Stimulated activated CD8-positive, alpha-beta memory T cell treated with anti-CD3 and anti-CD28 coated beads, Interleukin-12 subunit alpha, Interleukin-12 subunit beta, amount 100 ng/mL, for 1 hour (primary cell): ENCODE measurements around the gene MTERF4.

Experiments
- DNase-seq: peaks from one replicate; pipeline ENCODE4 v3.0.0-alpha.2; 2020; ENCODE audit warnings: low read depth

MTERF4 gene

DNA sequence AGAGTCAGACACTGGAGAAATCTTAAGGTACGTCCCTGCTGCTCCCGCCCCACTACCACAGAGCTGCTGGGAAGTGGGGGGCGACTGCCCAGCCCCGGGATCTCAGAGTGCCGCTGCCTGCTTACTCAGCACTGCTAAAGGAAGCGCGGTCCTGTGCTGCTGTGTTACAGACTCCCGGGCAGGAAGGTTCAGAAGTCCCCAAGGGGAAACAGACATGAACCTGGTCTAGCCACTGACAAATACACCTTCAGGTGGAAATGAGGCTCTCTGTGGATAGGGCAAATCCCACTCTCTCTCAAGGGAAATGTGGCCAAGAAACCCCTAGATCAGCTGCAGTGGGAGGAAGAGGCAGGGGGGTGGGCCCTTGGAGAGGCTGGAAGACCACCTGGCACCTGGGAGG is 13.7 kb downstream of the MTERF4 start:
- no peak for DNase-seq

DNA sequence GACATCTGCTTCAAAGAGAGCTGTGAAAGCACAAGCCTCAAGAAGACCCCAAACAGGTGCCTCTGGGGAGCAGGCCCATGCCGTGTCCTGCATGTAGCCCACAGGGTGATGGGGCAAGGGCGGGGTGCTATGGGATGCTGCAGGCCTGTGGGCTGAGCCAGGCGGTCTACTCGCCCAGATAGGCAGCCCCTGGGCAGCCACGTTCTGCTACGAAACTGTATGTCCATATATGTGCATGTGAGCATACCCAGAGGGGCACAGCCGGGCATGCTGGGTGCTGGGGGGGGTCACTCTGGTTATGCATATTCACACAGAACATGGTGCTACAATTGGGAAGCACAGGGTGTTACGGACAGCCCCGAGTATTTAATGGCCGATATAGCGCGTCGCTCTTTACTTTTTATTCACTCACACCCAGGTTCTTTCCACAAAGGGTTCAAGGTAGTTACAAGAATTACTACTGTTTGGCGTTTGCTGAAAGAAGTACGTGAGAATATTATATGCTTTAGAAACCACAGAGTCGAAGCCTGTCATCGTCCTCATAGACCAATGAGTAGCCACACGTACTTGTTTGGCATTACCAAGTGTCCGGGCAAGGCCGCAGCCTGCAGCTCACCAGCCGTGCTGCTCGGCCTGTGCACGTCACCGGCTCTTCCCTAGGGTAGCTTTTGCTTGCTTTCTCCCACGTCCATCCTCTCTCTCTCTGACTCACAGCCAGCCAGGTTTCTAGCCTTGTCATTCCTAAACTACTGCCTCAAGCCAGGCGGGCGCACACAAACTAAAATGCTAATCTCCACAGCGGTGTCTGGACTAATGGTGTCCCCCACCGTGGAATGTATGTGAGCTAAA is 14.4 kb downstream of the MTERF4 start:
- no peak for DNase-seq

DNA sequence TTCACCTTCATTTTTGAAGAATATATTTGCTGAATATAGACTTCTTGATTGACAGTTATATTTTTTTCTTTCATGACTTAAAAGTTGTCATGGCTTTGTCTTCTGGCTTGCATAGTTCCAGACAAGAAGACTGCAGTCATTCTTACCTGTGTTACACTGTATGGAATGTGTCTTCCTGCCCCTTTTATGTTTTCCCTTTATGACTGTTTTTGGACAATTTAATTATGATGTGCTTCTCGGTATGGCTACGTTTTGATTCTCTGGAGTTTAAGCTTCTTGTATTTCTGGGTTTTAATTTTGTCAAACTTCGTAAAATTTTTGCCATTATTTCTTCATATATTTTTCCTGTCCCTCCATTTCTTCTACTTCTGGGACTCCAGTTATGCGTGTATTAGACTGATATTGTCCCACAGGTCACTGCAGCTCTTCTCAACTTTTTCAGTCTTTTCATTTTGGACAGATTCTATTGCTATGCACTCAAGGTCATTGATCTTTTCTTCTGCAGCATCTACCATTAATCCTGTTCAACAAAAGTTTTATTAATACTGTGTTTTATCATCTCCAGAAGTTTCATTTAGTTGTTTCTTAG is 17.1 kb downstream of the MTERF4 start:
- DNase-seq: no peak

DNA sequence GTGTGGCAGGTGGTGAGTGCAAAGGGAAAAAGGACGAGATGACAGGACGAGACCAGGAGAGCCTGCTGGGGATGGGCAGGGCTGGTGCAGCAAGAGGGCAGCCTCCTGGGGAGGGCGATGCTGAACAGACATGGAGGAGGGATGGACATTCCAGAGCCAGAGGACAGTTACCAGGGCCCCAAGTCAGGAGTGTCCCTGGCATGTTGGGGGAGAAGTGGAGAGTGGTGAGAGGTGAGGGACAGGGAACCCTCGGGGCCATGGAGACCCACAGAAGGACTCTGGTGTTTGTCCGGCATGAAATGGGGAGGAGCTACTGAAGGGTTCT is 19.0 kb downstream of the MTERF4 start:
- DNase-seq: no peak

DNA sequence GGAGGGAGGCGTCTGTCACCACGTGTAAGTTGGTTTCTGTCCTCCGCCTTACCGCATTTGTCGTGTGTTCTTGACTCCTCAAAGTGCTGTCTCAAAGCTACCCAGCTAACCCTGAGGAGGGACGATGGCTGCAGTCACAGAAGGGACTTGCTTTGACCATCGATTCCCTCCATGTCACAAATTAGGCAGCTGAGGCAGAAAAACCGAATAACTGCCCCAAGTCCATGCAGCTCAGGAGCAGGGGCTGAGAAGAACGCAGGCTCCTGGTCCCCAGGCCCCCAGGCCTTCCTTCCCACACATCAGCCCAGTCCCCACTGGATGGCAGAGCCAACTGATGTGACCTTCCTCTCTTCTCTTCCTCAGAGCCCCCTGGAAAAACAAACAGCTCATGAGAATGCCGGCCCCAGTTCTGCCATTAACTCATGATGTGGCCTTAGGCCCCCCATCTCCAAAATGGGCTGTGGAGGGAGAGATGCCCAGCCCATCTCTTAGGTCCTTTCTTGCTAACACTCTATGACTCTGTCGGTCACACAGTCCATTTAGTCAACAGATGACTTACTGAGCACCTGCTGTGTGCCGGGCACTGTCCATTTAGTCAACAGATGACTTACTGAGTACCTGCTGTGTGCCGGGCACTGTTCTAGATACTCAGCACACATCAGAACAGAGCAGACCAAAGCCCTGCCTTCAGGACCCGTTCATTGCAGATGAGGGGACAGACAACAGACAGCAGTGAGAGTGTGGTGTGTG is 19.6 kb downstream of the MTERF4 start:
- no peak for DNase-seq

DNA sequence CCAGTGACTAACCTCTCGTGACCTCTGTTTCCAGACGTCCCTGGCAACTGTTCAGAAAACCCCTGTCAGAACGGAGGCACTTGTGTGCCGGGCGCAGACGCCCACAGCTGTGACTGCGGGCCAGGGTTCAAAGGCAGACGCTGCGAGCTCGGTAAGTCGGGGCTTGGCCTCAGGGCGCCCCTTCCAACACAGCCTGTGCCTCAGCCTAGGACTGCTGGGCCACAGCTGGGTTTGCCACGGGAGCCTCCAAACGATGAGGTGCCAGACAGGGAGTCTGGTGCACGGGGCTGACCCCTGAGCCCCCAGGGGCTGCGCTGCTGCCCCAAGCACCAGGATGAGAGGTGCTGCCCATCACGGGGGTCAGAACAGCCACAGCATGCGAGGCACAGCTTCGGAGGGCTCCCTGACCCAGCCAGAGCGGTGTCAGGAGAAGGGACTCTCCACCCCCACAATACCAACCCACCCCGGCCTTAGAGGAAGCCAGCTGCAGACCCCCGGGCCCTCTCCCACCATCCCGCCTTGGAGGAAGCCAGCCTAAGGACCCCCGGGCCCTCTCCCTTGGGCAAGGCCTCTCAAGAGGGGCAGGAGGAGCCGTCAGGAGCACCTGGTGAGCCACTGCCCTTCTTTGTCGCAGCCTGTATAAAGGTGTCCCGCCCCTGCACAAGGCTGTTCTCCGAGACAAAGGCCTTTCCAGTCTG is 20.3 kb downstream of the MTERF4 start:
- DNase-seq: no peak

DNA sequence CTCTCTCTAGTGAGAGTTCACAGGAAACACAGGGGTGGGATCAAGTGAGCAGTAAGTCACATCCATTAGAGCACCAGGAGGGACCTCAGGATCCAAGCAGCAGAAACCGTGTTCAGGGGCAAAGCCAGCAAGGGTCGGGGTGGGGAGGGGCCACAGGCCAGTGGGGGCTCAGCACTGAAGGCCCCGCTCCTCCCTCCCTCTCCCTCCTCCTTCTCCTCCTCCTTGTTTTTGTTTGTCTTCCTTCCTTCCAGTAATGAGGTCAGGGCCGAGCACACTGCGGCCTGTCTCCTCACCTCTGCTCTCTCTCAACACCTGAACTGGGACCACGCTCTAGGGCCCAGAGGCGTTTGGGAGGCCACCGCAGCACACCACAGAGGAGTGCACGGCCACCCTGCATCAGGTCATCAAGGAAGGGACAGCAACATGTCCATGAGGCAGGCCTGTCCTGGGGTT is 20.9 kb downstream of the MTERF4 start:
- no peak for DNase-seq

DNA sequence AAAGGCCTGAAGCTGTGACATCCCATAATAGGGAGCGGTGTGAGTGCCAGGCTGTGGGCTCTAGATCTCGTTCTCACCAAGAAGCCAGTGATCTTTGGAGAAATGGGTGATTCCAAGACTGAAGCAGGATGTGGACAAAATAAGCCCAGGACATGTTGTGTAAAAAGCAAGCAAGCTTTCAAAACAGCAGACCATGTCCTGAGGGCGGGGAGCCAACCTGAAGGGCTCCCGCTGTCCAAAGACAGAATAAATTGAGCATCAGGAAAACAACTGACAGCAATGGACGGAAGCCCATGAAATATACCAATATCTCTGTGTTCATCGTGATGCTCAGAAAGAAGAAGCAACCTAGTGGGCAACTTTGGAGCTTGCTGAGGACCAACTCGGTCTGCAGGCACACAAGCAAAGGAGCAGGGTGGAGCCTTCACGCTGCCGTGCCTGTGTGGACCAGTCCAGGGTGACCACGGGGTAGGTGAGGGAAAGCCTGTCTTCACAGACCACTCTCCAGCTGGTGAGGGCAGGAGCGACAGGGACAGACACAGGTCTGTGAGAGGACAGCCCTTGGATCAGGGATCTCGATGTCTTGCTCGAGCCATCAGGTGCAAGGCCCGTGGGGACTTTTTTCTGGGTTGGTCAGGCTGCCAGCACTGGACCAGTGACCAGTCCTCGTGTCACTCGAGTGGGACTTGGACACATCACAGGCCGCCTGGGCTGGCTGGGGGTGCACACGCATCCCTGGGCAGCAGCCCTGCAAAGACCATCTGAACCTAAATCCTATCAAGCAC is 21.5 kb downstream of the MTERF4 start:
- no peak for DNase-seq

DNA sequence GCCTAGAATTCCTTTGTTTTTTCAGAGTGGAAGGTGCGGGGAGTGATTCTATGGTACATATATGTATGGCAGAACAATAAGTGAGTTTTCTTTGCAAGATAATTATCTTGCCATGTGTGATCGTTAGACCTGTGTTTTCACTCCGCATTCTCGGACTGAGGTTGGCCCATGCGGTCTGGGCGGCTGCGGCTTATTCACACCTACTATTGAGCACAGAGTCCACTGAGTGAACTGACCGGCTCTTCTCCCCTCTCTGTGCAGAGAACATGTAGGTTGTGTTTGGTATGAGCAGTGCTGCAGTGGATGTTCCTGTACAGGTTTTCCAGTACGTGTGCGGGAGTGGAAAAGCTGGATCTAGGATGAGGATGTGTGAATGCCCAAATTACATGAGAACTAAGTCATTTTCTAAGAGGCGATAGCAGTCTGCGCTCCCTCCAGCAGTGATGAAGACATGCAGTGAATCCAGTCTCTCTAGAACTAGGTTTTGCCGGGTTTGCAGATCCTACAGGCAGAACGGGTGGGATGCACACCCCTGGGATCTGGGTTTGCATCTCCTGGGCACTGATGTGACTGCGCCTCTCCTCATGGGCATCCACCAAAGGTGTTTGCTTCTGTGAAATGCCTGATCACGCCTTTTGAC is 27.1 kb downstream of the MTERF4 start:
- DNase-seq: no peak

DNA sequence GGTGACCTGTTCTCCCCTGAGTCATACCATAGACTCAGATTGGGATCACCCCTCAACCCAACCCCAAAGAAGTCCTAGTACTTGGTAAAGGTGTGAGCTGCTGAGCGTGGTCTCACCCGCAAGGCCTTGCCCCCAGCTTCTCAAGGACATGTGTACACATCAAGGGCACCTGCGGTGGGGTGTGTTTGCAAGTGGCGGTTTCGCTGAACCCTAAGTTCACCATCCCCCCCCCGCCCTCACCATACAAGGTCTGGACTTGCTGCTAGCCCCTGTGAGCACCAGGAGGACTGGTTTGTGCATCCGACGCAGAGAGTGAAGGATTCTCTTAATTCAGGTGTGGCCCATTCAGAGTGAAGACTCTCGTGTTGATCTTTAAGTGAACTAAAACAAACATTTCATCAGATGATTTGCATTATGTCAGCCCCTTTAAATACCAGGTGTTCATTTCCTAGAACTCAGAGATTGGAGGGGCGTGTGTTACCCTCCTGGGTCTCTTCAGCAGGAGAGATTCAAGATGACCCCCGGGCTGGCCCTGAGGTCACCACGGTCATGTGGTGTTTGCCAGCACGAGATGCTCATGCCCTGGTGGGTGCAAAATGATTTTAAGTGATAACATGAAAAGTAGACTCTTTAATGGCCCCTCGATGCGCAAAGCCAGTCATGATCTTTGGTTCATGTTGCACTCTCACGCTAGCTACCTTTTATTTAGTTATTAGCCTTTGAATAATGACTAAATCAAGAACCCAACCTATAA is 27.8 kb downstream of the MTERF4 start:
- DNase-seq: no peak

DNA sequence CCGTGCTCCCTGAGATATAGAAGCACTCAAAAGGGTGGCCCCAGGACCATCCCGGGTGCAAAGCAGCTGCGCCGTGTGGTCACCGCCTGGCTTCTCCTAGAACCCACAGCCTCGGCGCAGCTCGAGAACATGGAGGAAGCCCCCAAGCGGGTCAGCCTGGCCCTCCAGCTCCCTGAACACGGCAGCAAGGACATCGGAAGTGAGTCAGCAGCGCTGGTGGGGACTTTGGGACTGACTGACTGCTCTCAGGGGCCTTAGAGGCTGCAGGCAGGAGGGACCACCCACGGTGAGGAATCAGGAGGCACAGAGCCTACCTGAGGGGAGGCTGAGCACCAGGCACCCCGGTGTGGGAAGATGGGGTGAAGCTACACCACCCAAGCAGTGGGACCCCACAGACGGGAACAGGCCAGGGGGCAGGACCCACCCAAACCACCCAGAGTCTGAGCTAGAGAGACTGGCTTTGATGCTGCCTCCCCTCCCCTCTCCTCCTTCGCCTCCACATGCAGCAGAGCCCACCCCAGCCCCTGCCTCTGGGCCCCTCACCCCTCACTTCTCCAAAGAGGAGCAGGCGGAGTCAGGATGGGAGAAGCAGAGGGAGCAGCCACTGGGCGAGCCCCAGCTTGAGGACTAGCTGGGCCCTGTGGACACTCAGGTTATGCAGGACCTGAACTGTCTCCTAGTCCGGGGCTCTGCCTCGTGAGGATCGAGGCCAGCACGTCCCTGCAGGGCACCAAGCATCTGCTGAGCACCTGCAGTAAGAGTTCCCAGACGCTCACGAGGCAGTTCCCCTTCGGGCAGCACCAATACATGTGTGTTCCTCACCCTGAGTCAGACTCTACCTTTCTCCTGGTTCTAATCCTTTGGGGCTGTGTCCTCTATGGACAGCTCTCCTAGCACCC is 28.7 kb downstream of the MTERF4 start:
- no peak for DNase-seq

DNA sequence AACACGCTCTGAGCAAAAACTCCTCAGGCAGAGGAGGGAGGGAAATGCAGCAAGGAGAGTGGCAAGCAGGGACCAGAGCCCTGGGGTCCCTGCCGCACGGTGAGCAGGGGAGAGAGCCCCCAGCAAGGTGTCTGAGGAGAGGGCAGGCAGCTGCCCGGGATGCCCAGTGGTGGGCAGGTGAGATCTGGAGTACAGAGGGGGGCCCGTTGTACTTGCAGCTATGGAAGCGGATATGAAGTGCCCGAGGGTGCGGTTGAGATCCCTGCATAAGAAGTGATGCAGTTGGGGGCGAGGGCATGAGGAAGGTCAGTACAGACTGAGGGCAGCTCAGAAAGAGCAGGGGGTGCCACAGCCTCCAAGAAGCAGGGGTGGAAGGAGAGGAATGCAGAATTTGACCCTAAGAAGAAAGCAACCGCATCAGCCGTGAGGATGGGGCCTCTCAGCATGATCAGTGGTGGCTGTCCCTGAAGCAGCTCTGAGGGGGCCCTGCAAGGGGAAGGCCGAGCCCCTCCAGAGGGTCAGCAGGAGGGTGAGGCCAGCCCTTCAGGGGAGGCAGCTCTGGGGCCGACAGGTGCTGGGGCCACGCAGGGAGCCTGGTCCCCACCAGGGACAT is 29.4 kb downstream of the MTERF4 start:
- no peak for DNase-seq

DNA sequence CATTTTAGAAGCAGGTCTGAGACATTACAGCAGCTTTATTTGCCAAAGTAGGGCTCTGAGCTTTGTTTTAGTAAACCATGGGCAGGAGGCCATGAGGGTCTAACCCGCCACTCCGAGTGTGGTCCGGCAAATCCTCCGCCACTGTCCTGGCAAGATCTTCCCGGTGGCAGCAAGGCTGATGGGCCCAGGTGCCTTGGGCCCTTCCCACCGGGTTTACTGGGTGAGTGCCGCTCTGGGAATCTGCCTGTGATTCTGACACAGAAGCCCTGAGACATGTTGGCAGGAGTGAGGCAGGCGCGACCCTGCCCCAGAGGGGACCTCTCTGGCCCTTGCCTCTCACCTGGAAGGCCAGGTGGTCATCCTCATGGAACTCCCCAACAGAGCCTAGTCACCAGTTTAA is 29.9 kb downstream of the MTERF4 start:
- DNase-seq: no peak

DNA sequence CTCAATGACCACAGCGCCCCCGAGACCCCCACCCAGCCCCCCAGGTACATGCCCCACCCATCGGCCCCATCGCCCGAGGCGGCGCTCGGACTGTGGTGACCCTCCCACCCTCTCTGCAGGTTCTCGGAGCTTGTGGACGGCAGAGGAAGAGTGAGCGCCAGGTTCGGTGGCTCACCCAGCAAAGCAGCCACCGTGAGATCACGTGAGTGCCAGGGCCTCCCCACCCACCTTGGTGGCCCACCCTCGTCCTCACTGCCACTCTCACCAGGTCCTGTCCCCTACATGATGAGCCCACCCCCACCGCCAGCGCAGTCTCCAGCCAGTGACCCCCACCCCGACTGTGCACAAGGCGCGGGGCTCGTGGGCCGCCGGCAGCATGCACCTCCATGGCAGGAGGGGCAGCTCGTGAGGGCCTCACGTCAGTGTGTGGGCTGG is 30.4 kb downstream of the MTERF4 start:
- DNase-seq: no peak

DNA sequence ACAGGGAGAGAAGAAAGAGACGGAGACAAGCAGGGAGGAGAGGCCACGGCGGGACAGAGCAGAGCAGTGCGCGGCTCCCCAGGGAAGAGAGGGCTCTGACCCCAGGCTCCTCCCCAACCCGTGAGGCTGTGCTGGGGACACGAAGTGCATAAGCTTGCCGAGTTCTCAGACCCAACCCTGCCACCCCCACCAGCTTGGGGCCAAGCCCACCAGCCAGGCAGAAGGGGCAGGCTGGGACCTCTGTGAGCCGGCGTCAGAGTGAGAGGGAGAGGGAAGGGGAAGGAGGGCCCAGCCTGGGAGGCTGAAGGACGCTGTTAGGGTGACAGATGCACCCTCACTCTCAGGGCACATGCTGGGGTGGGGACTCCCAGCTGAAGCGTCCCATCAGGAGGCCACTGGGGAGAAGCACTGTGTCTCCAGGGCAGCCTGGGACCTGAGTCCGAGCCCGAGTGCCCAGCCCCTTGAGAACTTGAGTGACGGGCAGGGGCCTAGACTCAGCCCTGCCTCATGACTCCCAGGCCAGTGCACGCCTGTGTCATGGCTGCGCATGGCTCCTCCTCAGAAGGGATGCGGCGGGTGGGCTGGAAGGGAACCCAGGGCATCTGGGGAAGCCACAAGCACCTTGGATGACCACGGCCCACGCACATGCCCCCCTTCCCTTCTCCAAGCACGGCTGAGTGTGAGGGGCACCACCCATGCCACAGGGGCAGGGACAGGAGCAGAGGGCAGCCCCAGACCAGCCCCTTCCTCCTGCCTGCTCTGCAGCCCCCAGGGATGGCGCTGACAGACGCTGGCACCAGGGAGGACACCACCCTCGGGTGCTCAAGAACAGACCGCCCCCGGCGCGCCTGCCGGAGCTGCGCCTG is 31.0 kb downstream of the MTERF4 start:
- DNase-seq: no peak

DNA sequence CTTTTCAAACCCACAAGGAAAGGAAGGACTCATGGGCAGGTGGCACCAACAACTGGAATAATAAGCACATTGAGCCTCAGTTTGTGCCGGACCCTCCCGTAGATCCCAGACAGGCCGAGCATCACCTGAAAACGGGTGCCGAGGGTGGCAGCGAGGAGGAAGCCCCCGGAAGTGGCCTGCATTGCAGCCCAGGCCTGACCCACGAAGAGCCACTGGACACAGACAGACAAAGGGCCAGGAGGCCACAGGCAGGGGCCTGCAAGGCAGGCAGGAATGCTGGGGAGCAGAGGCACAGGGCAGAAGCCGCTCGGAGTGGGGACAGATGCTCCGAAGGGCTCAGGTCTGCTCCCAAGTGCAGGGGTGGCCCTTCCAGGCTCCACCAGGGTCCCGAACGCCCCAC is 31.7 kb downstream of the MTERF4 start:
- no peak for DNase-seq

DNA sequence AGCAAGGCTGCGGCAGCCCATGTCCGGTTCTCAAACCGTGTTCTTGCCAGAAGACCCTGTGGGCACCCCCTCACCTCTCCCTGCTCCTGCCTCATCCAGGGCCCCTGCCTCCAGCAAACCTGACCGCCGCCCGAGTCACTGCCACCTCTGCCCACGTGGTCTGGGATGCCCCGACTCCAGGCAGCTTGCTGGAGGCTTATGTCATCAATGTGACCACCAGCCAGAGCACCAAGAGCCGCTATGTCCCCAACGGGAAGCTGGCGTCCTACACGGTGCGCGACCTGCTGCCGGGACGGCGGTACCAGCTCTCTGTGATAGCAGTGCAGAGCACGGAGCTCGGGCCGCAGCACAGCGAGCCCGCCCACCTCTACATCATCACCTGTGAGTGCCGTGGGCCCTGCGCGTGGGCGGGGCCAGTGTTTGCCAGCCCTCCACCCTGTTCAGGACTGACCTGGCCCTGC is 32.2 kb downstream of the MTERF4 start:
- no peak for DNase-seq
